UCSD-AML1 (cell line): ENCODE data around the gene ABCA12.

Experiments
- DNase-seq: peaks from one replicate; lab custom pipeline; 2025; ENCODE audit not compliant: unreplicated experiment; lab: John Stamatoyannopoulos, UW

ABCA12 gene

GRCh38 chr2:215120401-215120800 lies 18.0 kb downstream of the ABCA12 start:
- no peak for DNase-seq

GRCh38 chr2:215119847-215120246 lies 18.6 kb downstream of the ABCA12 start:
- DNase-seq: no peak

- no peak for DNase-seq
Observed at GRCh38 chr2:215110918-215111317, 27.5 kb downstream of the ABCA12 start.

- DNase-seq: no peak
Observed at GRCh38 chr2:215107216-215108056, 31.0 kb downstream of the ABCA12 start.

GRCh38 chr2:215105607-215106354 lies 32.6 kb downstream of the ABCA12 start:
- no peak for DNase-seq

- DNase-seq: no peak
Observed at GRCh38 chr2:215104226-215104625, 34.2 kb downstream of the ABCA12 start.

GRCh38 chr2:215098875-215099274 lies 39.6 kb downstream of the ABCA12 start:
- DNase-seq: no peak

- no peak for DNase-seq
Observed at GRCh38 chr2:215084080-215084479, 54.3 kb downstream of the ABCA12 start.

GRCh38 chr2:215083146-215083545 lies 55.3 kb downstream of the ABCA12 start:
- DNase-seq: no peak

- DNase-seq: no peak
Observed at GRCh38 chr2:215082446-215082845, 56.0 kb downstream of the ABCA12 start.

GRCh38 chr2:215080545-215080944 lies 57.9 kb downstream of the ABCA12 start:
- no peak for DNase-seq

GRCh38 chr2:215071676-215072075 lies 66.8 kb downstream of the ABCA12 start:
- no peak for DNase-seq

- no peak for DNase-seq
Observed at GRCh38 chr2:215068399-215068798, 70.0 kb downstream of the ABCA12 start.

- no peak for DNase-seq
Observed at GRCh38 chr2:215066124-215066523, 72.3 kb downstream of the ABCA12 start.

- no peak for DNase-seq
Observed at GRCh38 chr2:215063526-215063925, 74.9 kb downstream of the ABCA12 start.

GRCh38 chr2:215060861-215061536 lies 77.4 kb downstream of the ABCA12 start:
- no peak for DNase-seq

- no peak for DNase-seq
Observed at GRCh38 chr2:215059724-215060123, 78.7 kb downstream of the ABCA12 start.

- no peak for DNase-seq
Observed at GRCh38 chr2:215055891-215056290, 82.5 kb downstream of the ABCA12 start.

- DNase-seq: no peak
Observed at GRCh38 chr2:215052810-215053209, 85.6 kb downstream of the ABCA12 start.

- DNase-seq: no peak
Observed at GRCh38 chr2:215052404-215052803, 86.0 kb downstream of the ABCA12 start.

- DNase-seq: no peak
Observed at GRCh38 chr2:215049341-215049740, 89.1 kb downstream of the ABCA12 start.

GRCh38 chr2:215038421-215038820 lies 100.0 kb downstream of the ABCA12 start:
- DNase-seq: no peak
